RWPE2 (cell line): ENCODE measurements around the gene DEPDC1B.
A peak's percentile ranks its signal among the peaks of the same experiment; 100 is the strongest.
"Not testable (repeated sequence)": the region's sequence is repeated elsewhere in the genome, so short reads cannot be mapped to it uniquely, and the experiment has no call there.

Source experiments
- ATAC-seq: fragments of 200-7000 bp; cut with Tn5 transposase; 3 replicates; pipeline ENCODE4 v1.9.1; 2021; ENCODE audit warnings: low read depth
- DNase-seq: peaks from one replicate; pipeline ENCODE4 v3.0.0-alpha.2; 2020; ENCODE audit warnings: low spot score
- H3K27ac ChIP-seq: fragments of 450-650 bp; 2 replicates; pipeline ENCODE4 v1.5.1; 2017; ENCODE audit warnings: mild to moderate bottlenecking; ENCODE audit not compliant: poor library complexity, severe bottlenecking
- H3K27me3 ChIP-seq: fragments of 250-450 bp; sonication (Bioruptor Pico); 2 replicates; pipeline ENCODE4 v1.5.1; 2021; ENCODE audit warnings: mild to moderate bottlenecking, moderate library complexity; ENCODE audit not compliant: insufficient read depth, poor library complexity, severe bottlenecking
- H3K36me3 ChIP-seq: fragments of 250-450 bp; sonication (Bioruptor Pico); 2 replicates; pipeline ENCODE4 v1.5.1; 2020; ENCODE audit warnings: low read depth, mild to moderate bottlenecking, moderate library complexity
- H3K4me1 ChIP-seq: fragments of 250-450 bp; sonication (Bioruptor Pico); 2 replicates; pipeline ENCODE4 v1.5.1; 2021; ENCODE audit warnings: mild to moderate bottlenecking, moderate library complexity; ENCODE audit not compliant: insufficient read depth, poor library complexity, severe bottlenecking
- H3K4me3 ChIP-seq: fragments of 250-450 bp; sonication (Bioruptor Pico); 2 replicates; pipeline ENCODE4 v1.5.1; 2021; ENCODE audit warnings: mild to moderate bottlenecking, moderate library complexity; ENCODE audit not compliant: severe bottlenecking
- H3K9me3 ChIP-seq: fragments of 250-450 bp; sonication (Bioruptor Pico); 2 replicates; pipeline ENCODE4 v1.5.1; 2021; ENCODE audit warnings: mild to moderate bottlenecking, moderate library complexity; ENCODE audit not compliant: severe bottlenecking
- TF ChIP-seq, protein P1 (sequence below): fragments of 450-650 bp; IDR thresholded peaks from one replicate; pipeline ENCODE4 v1.5.1; 2017; ENCODE audit warnings: mild to moderate bottlenecking, moderate library complexity; ENCODE audit not compliant: poor library complexity, severe bottlenecking

Gene DEPDC1B

GRCh38 chr5:60722416-60722815 lies 22.4 kb upstream of the DEPDC1B start:
- Histone ChIP-seq H3K27ac (no peak overlapping the region), H3K4me3 (no peak overlapping the region), H3K4me1 (peaks cover 11% of the 10 kb centered on the region), H3K27me3 (no peaks in the 10 kb centered on the region), H3K36me3 (no peaks in the 10 kb centered on the region), H3K9me3 (no peaks in the 10 kb centered on the region)
- TF ChIP-seq, protein P1, sequence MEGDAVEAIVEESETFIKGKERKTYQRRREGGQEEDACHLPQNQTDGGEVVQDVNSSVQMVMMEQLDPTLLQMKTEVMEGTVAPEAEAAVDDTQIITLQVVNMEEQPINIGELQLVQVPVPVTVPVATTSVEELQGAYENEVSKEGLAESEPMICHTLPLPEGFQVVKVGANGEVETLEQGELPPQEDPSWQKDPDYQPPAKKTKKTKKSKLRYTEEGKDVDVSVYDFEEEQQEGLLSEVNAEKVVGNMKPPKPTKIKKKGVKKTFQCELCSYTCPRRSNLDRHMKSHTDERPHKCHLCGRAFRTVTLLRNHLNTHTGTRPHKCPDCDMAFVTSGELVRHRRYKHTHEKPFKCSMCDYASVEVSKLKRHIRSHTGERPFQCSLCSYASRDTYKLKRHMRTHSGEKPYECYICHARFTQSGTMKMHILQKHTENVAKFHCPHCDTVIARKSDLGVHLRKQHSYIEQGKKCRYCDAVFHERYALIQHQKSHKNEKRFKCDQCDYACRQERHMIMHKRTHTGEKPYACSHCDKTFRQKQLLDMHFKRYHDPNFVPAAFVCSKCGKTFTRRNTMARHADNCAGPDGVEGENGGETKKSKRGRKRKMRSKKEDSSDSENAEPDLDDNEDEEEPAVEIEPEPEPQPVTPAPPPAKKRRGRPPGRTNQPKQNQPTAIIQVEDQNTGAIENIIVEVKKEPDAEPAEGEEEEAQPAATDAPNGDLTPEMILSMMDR = no peak
- ATAC-seq (no peak), DNase-seq (no peak)

DNA sequence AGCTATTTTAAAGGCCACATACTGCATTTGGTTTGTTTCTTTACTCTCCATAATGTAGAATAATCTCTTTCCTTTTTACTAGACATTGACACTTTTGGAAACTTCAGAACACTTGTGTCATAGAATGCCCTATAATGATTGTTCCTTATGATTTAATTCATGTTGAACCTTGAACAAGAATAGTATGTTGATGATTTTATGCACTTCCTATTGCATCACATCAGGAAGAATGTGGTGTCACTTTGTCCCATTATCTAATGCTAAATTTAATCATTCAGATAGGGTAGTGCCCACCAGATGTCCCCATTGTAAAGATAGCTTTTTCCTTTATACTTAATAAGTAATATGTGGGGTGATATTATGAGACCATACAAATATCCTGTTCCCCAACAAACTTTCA lies 19.4 kb upstream of the DEPDC1B start:
- no peak for ATAC-seq
- H3K9me3 ChIP-seq = no peaks in the 10 kb centered on the region
- no peak for DNase-seq
- no peaks in the 10 kb centered on the region for H3K27me3 ChIP-seq
- TF ChIP-seq, protein P1 = no peak
- peaks cover 13% of the 10 kb centered on the region for H3K4me1 ChIP-seq
- H3K27ac ChIP-seq = no peak overlapping the region
- no peak overlapping the region for H3K4me3 ChIP-seq
- H3K36me3 ChIP-seq = no peaks in the 10 kb centered on the region

DNA sequence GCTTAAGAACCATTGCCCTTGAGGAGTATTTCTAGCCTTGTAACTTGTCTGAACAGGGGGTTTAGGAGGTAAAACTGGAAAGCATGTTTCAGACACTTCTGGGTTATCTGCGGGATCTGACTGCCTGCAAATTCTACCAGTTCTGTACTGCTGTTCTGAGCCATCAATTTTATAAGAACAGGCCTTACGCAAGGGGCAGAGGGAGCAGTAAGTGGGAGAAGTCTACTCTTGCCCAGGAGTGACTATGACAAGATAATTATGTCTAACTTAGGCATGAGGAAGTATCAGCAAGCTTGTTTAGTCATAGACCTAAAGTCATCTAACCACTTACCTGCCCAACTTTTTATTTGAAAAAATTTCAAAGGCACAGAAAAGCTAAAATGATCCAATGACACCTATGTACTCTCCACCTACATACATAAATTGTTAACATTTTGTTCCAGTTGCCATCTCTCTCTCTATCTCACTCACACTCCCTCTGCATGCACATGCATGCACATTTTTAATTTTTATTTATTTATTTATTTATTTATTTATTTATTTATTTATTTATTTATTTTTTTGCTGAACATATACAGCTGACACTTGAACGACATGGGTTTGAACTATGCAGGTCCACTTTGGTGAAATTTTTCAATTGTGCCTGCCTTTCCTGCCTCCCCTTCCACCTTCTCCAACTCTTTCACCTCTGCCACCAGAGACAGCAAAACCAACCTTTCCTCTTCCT lies 18.4 kb upstream of the DEPDC1B start:
- no peaks in the 10 kb centered on the region for H3K27me3 ChIP-seq
- H3K4me3 ChIP-seq = no peak overlapping the region
- TF ChIP-seq, protein P1 = no peak
- no peak for DNase-seq
- ATAC-seq = peak; percentile 97
- H3K36me3 ChIP-seq = no peaks in the 10 kb centered on the region
- H3K9me3 ChIP-seq = no peaks in the 10 kb centered on the region
- H3K27ac ChIP-seq = peak overlapping the region; percentile 64
- peaks cover 13% of the 10 kb centered on the region for H3K4me1 ChIP-seq

DNA sequence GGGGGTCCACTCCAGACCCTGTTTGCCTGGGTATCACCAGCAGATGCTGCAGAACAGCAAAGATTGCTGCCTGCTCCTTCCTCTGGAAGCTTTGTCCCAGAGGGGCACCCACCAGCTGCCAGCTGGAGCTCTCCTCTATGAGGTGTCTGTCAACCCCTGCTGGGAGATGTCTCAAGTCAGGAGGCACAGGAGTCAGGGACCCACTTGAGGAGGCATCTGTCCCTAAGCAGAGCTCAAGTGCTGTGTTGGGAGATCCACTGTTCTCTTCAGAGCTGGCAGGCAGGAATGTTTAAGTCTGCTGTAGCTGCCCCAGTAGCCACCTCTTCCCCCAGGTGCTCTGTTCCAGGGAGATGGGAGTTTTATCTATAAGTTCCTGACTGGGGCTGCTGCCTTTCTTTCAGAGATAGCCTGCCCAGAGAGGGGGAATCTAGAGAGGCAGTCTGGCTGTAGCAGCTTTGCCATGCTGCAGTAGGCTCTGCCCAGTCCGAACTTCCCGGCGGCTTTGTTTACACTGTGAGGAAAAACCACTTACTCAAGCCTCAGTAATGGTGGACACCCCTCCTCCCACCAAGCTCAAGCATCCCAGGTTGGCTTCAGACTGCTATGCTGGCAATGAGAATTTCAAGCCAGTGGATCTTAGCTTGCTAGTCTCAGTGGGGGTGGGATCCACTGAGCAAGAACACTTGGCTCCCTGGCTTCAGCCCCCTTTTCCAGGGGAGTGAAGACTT lies 15.4 kb upstream of the DEPDC1B start:
- not testable (repeated sequence) for H3K27ac ChIP-seq, H3K4me3 ChIP-seq, H3K9me3 ChIP-seq, ATAC-seq, H3K27me3 ChIP-seq, H3K36me3 ChIP-seq, DNase-seq
- peaks cover 13% of the 10 kb centered on the region for H3K4me1 ChIP-seq

DNA sequence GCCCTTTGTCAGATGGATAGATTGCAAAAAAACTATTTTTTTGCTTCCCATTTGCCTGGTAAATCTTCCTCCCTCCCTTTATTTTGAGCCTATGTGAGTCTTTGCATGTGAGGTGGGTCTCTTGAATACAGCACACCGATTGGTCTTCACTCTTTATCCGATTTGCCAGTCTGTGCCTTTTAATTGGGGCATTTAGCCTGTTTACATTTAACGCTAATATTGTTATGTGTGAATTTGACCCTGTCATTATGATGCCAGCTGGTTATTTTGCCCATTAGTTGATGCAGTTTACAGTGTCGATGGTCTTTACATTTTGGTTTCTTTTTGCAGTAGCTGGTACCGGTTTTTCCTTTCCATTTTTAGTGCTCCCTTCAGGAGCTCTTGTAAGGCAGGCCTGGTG lies 13.0 kb upstream of the DEPDC1B start:
- Histone ChIP-seq H3K9me3 (peaks cover 2% of the 10 kb centered on the region), H3K27me3 (no peaks in the 10 kb centered on the region), H3K36me3 (no peaks in the 10 kb centered on the region), H3K27ac (no peak overlapping the region), H3K4me3 (no peak overlapping the region), H3K4me1 (peaks cover 7% of the 10 kb centered on the region)
- ATAC-seq = no peak
- DNase-seq = no peak
- TF ChIP-seq, protein P1 = no peak

- not testable (repeated sequence) for H3K4me3 ChIP-seq, H3K27ac ChIP-seq, H3K9me3 ChIP-seq, DNase-seq, ATAC-seq, H3K27me3 ChIP-seq, H3K36me3 ChIP-seq, H3K4me1 ChIP-seq
These were observed 11.9 kb upstream of the DEPDC1B start for GRCh38 chr5:60711892-60712291.
